Vagina (tissue), 2 donors: ENCODE measurements around the gene SLC16A8. TPM values are rescaled to one million over a fixed set of nuclear protein-coding genes. Genes with fewer than 3 reads are reported as not detected.

Experiments
- DNase-seq, 2 donors: peaks; one replicate each; pipeline ENCODE4 v3.0.0-alpha.2; 2017; ENCODE audit errors: extremely low spot score in 2 of 2
- H3K27ac ChIP-seq: fragments of 200-600 bp; sonication (generic); one replicate; pipeline ENCODE4 v1.5.1; 2019
- H3K27me3 ChIP-seq: fragments of 200-600 bp; sonication (generic); one replicate; pipeline ENCODE4 v1.5.1; 2019
- H3K36me3 ChIP-seq, 2 donors: fragments of 200-600 bp; sonication (generic); one replicate each; pipeline ENCODE4 v1.5.1; 2017 to 2019
- H3K4me1 ChIP-seq: fragments of 200-600 bp; sonication (generic); one replicate; pipeline ENCODE4 v1.5.1; 2019
- H3K4me3 ChIP-seq, 2 donors: fragments of 200-600 bp; sonication (generic); 1 replicate in 1 of 2; 2 replicates in 1 of 2; pipeline ENCODE4 v1.5.1; 2016 to 2019
- H3K9me3 ChIP-seq: fragments of 200-600 bp; sonication (generic); one replicate; pipeline ENCODE4 v1.5.1; 2019
- CTCF ChIP-seq, 3 experiments: fragments of 450-650 bp in 2 of 3; fragments of 200-600 bp in 1 of 3; sonication (generic) in 1 of 3; IDR thresholded peaks; one replicate each; pipeline ENCODE4 v1.5.1; 2017 to 2019; ENCODE audit warnings: antibody characterized with exemption in 3 of 3, mild to moderate bottlenecking in 2 of 3, moderate library complexity in 2 of 3
- POLR2A ChIP-seq, 2 donors: fragments of 450-650 bp; IDR thresholded peaks; one replicate each; pipeline ENCODE4 v1.6.1; 2017; ENCODE audit warnings: antibody characterized with exemption in 2 of 2, mild to moderate bottlenecking in 2 of 2, moderate library complexity in 2 of 2
- POLR2AphosphoS5 ChIP-seq, 2 donors: sonication (generic); formaldehyde crosslinking; IDR thresholded peaks; one replicate each; pipeline ENCODE4 v1.9.0; 2017; ENCODE audit warnings: antibody characterized with exemption in 2 of 2, mild to moderate bottlenecking in 2 of 2, low read depth in 1 of 2; ENCODE audit not compliant: insufficient read depth in 1 of 2
- intact Hi-C: fragments of 100-400 bp; cut with DNase I; formaldehyde crosslinking; loops from one replicate; pipeline ENCODE4 v1.15.1; 2023
- total RNA-seq: library from RNA; depleted of rRNA; stranded (reverse); fragments of >200 nt; gene quantifications from one replicate; pipeline ENCODE4 v1.2.3, GENCODE V29; 2016

SLC16A8 gene
- total RNA-seq, 1 donor from 2014 or later: 0.98 TPM

DNA sequence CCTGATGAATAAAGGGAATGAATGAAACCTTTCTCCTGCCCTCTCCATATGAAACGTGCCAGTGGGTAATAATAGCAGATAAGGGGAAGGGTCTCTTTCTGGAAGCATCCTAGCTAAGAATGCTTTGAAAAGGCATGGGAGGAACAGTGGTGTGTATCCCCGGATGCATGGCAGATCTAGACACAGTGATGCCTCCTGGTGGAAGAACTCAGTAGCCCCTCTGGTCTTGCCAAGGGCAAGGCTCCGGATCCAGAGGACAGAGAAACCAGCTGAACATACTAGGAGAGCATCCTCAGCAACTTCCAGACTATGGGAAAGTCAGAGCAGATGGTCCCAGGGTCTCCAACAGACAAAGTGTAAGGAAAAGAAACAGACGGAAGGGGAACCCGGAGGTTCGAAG lies 20.1 kb upstream of the SLC16A8 start:
- no peak overlapping the region for H3K4me3 ChIP-seq
- no peaks in the 10 kb centered on the region for H3K4me1 ChIP-seq
- H3K27ac ChIP-seq: no peak overlapping the region
- no peaks in the 10 kb centered on the region for H3K36me3 ChIP-seq
- intact Hi-C loops: no loop called here
- TF ChIP-seq POLR2AphosphoS5 (IDR thresholded peaks at IDR 0.05; ENCODE audit: insufficient read depth in 1 of 2, low read depth in 1 of 2) (no peak), CTCF (IDR thresholded peaks at IDR 0.05) (no peak), POLR2A (IDR thresholded peaks at IDR 0.05) (no peak)
- DNase-seq: no peak
- H3K27me3 ChIP-seq: no peaks in the 10 kb centered on the region
- no peaks in the 10 kb centered on the region for H3K9me3 ChIP-seq

DNA sequence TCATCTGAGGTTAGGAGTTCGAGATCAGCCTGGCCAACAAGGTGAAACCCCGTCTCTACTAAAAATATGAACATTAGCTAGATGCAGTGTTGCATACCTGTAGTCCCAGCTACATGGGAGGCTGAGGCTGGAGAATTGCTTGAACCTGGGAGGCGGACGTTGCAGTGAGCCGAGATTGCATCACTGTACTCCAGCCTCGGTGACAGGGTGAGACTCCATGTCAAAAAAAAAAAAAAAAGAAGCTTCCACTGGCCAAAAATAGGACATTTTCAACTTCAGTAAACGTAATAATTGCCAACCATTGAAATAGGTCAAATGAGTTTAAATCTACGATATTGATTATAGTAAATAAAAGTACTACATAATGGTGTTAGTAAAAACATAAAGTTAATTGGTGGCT lies 19.7 kb upstream of the SLC16A8 start:
- no peak overlapping the region for H3K4me3 ChIP-seq
- H3K27ac ChIP-seq: no peak overlapping the region
- H3K27me3 ChIP-seq: no peaks in the 10 kb centered on the region
- no peaks in the 10 kb centered on the region for H3K4me1 ChIP-seq
- no peaks in the 10 kb centered on the region for H3K36me3 ChIP-seq
- H3K9me3 ChIP-seq: no peaks in the 10 kb centered on the region
- TF ChIP-seq CTCF (IDR thresholded peaks at IDR 0.05): no peak
- no peak for TF ChIP-seq POLR2A (IDR thresholded peaks at IDR 0.05)
- TF ChIP-seq POLR2AphosphoS5 (IDR thresholded peaks at IDR 0.05; ENCODE audit: insufficient read depth in 1 of 2, low read depth in 1 of 2): no peak
- DNase-seq: no peak
- intact Hi-C loops: no loop called here

DNA sequence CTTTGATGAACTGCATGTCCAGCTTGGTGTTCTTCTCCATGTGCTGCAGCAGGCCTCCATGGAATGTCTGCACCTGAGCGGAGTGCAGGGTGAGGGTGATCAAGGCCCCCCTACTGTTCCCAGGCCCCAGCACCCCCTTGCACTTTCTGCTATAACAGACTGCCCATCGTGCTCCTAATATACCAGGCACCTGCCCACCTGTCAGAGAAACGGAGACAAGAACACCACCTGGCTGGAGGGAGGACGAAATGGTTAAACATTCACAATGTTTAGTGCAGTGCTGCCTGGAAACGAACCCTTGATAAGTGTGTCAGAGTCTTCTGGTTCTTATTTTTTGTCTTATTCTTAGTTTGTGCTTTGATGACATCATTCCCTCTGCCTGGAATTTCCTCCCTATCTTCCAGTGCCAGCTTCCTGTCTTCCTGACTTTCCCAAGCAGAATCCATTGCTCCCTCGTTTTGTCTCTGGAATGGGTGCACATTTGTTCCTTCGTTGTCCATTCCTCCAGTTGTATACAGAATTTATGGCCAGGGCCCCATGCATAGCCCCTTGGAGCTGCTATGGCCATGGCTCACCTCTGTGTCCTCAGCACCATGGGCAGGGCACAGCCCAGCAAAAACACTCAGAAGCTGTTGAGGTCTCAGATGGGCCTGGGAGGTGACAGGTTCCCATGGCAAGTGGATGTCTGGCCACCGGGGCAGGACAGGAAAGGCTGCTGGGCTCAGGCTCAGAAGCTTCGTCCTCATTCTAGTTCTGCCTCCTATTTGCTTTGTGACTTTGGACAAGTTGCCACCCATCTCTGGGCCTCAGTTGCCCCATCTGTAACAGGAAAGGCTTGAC lies 14.6 kb upstream of the SLC16A8 start:
- Histone ChIP-seq H3K27me3 (no peaks in the 10 kb centered on the region), H3K27ac (no peak overlapping the region), H3K9me3 (no peaks in the 10 kb centered on the region), H3K36me3 (no peaks in the 10 kb centered on the region), H3K4me3 (no peak overlapping the region), H3K4me1 (no peaks in the 10 kb centered on the region)
- TF ChIP-seq POLR2AphosphoS5 (IDR thresholded peaks at IDR 0.05; ENCODE audit: insufficient read depth in 1 of 2, low read depth in 1 of 2) (no peak), POLR2A (IDR thresholded peaks at IDR 0.05) (no peak), CTCF (IDR thresholded peaks at IDR 0.05) (no peak)
- intact Hi-C loops: no loop called here
- DNase-seq: no peak

- no peak for TF ChIP-seq POLR2AphosphoS5 (IDR thresholded peaks at IDR 0.05; ENCODE audit: insufficient read depth in 1 of 2, low read depth in 1 of 2)
- no peak for TF ChIP-seq CTCF (IDR thresholded peaks at IDR 0.05)
- TF ChIP-seq POLR2A (IDR thresholded peaks at IDR 0.05): no peak
- DNase-seq: no peak
- H3K4me1 ChIP-seq: no peaks in the 10 kb centered on the region
- no peaks in the 10 kb centered on the region for H3K27me3 ChIP-seq
- no peaks in the 10 kb centered on the region for H3K36me3 ChIP-seq
- no peak overlapping the region for H3K27ac ChIP-seq
- H3K4me3 ChIP-seq: no peak overlapping the region
- no peaks in the 10 kb centered on the region for H3K9me3 ChIP-seq
- intact Hi-C loops: no loop called here
Measured at GRCh38 chr22:38097557-38098409, 13.8 kb upstream of the SLC16A8 start.
